Mammary epithelial cell (primary cell): ENCODE measurements around the gene PSMB9.

ENCODE experiments used
- EZH2 ChIP-seq: IDR thresholded peaks from 2 replicates; pipeline ENCODE4 v1.6.1; 2012; ENCODE audit warnings: low read length, inconsistent platforms, borderline replicate concordance
- TF ChIP-seq, protein P1 (sequence below), 2 donors: IDR thresholded peaks in 1 of 2; conservative IDR thresholded peaks in 1 of 2; 2 replicates each; pipeline ENCODE4 v1.5.1; 2011 to 2012; ENCODE audit warnings: inconsistent platforms in 2 of 2, low read length in 2 of 2, mild to moderate bottlenecking in 2 of 2, control low read depth in 1 of 2, low read depth in 1 of 2; ENCODE audit not compliant: insufficient read depth in 1 of 2; ENCODE audit errors: extremely low read depth in 1 of 2

GRCh38 chr6:32830936-32831335, 23.1 kb upstream of the PSMB9 start:
- TF ChIP-seq, protein P1, sequence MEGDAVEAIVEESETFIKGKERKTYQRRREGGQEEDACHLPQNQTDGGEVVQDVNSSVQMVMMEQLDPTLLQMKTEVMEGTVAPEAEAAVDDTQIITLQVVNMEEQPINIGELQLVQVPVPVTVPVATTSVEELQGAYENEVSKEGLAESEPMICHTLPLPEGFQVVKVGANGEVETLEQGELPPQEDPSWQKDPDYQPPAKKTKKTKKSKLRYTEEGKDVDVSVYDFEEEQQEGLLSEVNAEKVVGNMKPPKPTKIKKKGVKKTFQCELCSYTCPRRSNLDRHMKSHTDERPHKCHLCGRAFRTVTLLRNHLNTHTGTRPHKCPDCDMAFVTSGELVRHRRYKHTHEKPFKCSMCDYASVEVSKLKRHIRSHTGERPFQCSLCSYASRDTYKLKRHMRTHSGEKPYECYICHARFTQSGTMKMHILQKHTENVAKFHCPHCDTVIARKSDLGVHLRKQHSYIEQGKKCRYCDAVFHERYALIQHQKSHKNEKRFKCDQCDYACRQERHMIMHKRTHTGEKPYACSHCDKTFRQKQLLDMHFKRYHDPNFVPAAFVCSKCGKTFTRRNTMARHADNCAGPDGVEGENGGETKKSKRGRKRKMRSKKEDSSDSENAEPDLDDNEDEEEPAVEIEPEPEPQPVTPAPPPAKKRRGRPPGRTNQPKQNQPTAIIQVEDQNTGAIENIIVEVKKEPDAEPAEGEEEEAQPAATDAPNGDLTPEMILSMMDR (conservative IDR thresholded peaks at IDR 0.05 in 1 of 2, IDR thresholded peaks at IDR 0.05 in 1 of 2; ENCODE audit: extremely low read depth in 1 of 2, insufficient read depth in 1 of 2, low read depth in 1 of 2, low read length in 2 of 2) = no peak
- no peak for TF ChIP-seq EZH2
